SU-DHL-6 (cell line): Measurements from ENCODE around the gene LMOD2.

ENCODE experiments used
- CTCF ChIP-seq: fragments of 200-600 bp; sonication (generic); IDR thresholded peaks from one replicate; pipeline ENCODE4 v1.5.1; 2017; ENCODE audit warnings: antibody characterized with exemption, mild to moderate bottlenecking, low read length, moderate library complexity; ENCODE audit not compliant: insufficient read depth, poor library complexity, severe bottlenecking
- EZH2phosphoT487 ChIP-seq: fragments of 200-600 bp; sonication (generic), shearing (Covaris generic); conservative IDR thresholded peaks from 2 replicates; pipeline ENCODE4 v1.6.1; 2018; ENCODE audit warnings: mild to moderate bottlenecking, antibody characterized with exemption, low read length, moderate library complexity, mixed read lengths

GRCh38 chr7:123679614-123680013 lies 23.9 kb downstream of the LMOD2 start:
- TF ChIP-seq EZH2phosphoT487, result no peak
- TF ChIP-seq CTCF, result no peak
